HepG2 (cell line): Measurements from ENCODE around the gene PRRT2. TPM values are rescaled to one million over a fixed set of nuclear protein-coding genes. Genes with fewer than 3 reads are reported as not detected.

ENCODE experiments used
- CENPX ChIP-seq: sonication (generic); formaldehyde crosslinking; IDR thresholded peaks from 2 replicates; pipeline ENCODE4 v1.9.0; 2021; ENCODE audit warnings: mild to moderate bottlenecking, missing genetic modification reagents, moderate library complexity
- ELF4 ChIP-seq: sonication (generic); formaldehyde crosslinking; IDR thresholded peaks from 2 replicates; pipeline ENCODE4 v1.5.0; 2020; ENCODE audit warnings: missing genetic modification reagents, mild to moderate bottlenecking, moderate library complexity, borderline replicate concordance
- HNRNPH1 ChIP-seq: fragments of 200-400 bp; formaldehyde crosslinking; optimal IDR thresholded peaks from 2 replicates; pipeline ENCODE3; 2017; ENCODE audit warnings: mild to moderate bottlenecking, low read depth, low read length
- IKZF4 ChIP-seq: sonication (generic); formaldehyde crosslinking; IDR thresholded peaks from 2 replicates; pipeline ENCODE4 v1.5.1; 2020; ENCODE audit warnings: borderline replicate concordance, mild to moderate bottlenecking, low read depth, missing genetic modification reagents; ENCODE audit errors: not compliant biosample characterization
- IRF1 ChIP-seq: sonication (generic); formaldehyde crosslinking; IDR thresholded peaks from 2 replicates; pipeline ENCODE4 v1.4.0; 2020; ENCODE audit warnings: low read depth, mild to moderate bottlenecking, missing genetic modification reagents
- NBN ChIP-seq: fragments of 450-650 bp; conservative IDR thresholded peaks from 2 replicates; pipeline ENCODE4 v1.6.1; 2017
- POLR2A ChIP-seq, 2 experiments: IDR thresholded peaks; 2 replicates each; pipeline ENCODE4 v1.6.1; 2011; ENCODE audit warnings: low read depth in 2 of 2, low read length in 2 of 2, mild to moderate bottlenecking in 1 of 2, moderate library complexity in 1 of 2; ENCODE audit not compliant: insufficient read depth in 1 of 2
- ZNF256 ChIP-seq: sonication (generic); formaldehyde crosslinking; conservative IDR thresholded peaks from 2 replicates; pipeline ENCODE4 v1.4.0; 2020; ENCODE audit warnings: missing genetic modification reagents
- ZNF407 ChIP-seq: sonication (generic); formaldehyde crosslinking; IDR thresholded peaks from one replicate; pipeline ENCODE4 v1.5.1; 2020; ENCODE audit warnings: mild to moderate bottlenecking, missing genetic modification reagents; ENCODE audit errors: not compliant biosample characterization
- ZNF570 ChIP-seq: sonication (generic); formaldehyde crosslinking; IDR thresholded peaks from 2 replicates; pipeline ENCODE4 v1.4.0; 2020; ENCODE audit warnings: mild to moderate bottlenecking, missing genetic modification reagents, borderline replicate concordance
- ZNF616 ChIP-seq: sonication (generic); formaldehyde crosslinking; IDR thresholded peaks from 2 replicates; pipeline ENCODE4 v1.5.0; 2020; ENCODE audit warnings: low read depth, mild to moderate bottlenecking, missing genetic modification reagents
- ZNF629 ChIP-seq: sonication (generic); formaldehyde crosslinking; conservative IDR thresholded peaks from 2 replicates; pipeline ENCODE4 v1.5.0; 2020; ENCODE audit warnings: missing genetic modification reagents
- ZNF652 ChIP-seq: IDR thresholded peaks from 2 replicates; pipeline ENCODE4 v1.6.1; 2016; ENCODE audit warnings: low read depth, borderline replicate concordance
- polyA plus RNA-seq, 8 experiments: library from polyadenylated mRNA; depleted of rRNA in 3 of 8; stranded (reverse) in 7 of 8; unstranded in 1 of 8; fragments of >200 nt; fragmentation: Illumina TruSeq in 4 of 8; extraction: Trizol in 4 of 8; gene quantifications; 2 replicates each; pipeline versions ENCODE4 v1.2.1 to v1.2.3, GENCODE V29; 2011 to 2016; ENCODE audit warnings: low read depth in 4 of 8, missing spikeins in 1 of 8, mixed read lengths in 1 of 8; ENCODE audit not compliant: insufficient read depth in 1 of 8
- total RNA-seq, 5 experiments: library from RNA; depleted of rRNA; stranded (reverse); fragments of >200 nt; fragmentation: Illumina TruSeq; extraction: Trizol; gene quantifications; 2 replicates each; pipeline ENCODE4 v1.2.3, GENCODE V29; 2016; ENCODE audit warnings: low read depth in 1 of 5
- TF ChIP-seq, protein P1 (sequence below): sonication (generic); formaldehyde crosslinking; IDR thresholded peaks from 2 replicates; pipeline ENCODE4 v1.4.0; 2020; ENCODE audit warnings: missing genetic modification reagents
- TF ChIP-seq, protein P2 (sequence below): sonication (generic); formaldehyde crosslinking; IDR thresholded peaks from 2 replicates; pipeline ENCODE4 v1.4.0; 2020; ENCODE audit warnings: mild to moderate bottlenecking, missing genetic modification reagents
- TF ChIP-seq, protein P3 (sequence below): IDR thresholded peaks from 2 replicates; pipeline ENCODE4 v1.6.1; 2016; ENCODE audit warnings: missing genetic modification reagents, missing compliant biosample characterization

The PRRT2 gene
- total and polyA plus RNA-seq, 2 of the 13 experiments (the other 11 are each of a cell fraction or from before 2014, with no cell fraction given): 0.51 to 1.1 TPM

DNA sequence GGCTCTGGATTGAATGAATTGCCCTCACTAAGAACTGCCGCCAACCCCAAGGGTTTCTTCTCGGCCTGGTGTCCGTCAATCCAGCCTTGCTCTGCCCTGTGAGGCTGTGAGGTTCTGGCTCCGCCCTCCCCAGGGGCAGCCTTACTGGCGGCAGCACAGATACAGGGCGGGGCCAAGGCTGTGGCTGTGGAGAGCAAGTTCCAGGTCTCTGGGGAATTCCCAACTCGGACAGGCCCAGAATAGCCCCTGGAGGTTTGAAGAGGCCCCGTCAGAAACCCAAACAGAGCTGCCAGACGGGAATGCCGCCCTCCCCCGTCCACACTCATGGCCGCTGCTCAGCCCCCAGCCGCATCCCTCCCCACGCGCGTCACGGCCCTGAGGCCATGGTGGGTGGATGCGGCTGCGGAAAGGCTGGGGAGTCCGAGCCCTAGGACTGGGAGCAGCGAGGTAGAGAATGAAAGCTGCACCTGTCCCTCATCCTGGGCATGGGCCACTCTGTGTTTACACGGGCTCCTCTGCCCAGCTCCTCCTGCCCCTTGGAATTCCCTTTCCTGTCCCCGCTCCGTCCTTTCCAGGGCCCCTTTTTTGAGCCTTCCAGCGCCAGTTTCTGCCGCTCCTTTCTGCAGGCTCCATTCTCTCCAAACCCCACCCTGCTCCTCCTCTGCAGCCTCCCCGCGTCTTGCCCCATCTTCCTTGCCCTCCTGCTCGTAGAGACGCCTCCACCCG, 660 bp upstream of the PRRT2 start (continued):
- TF ChIP-seq ZNF407 (CRISPR knock-in tag) (peak; percentile 31), NBN (no peak), IRF1 (no peak), ZNF616 (CRISPR knock-in tag) (no peak), ZNF629 (no peak), ZNF570 (CRISPR knock-in tag) (no peak), ZNF652 (peak; percentile 28; the same call in 1 of the 2 replicates), ZNF256 (CRISPR knock-in tag) (no peak), ELF4 (CRISPR knock-in tag) (no peak), POLR2A (IDR thresholded peaks at IDR 0.05; ENCODE audit: insufficient read depth in 1 of 2, low read depth in 2 of 2, low read length in 2 of 2) (no peak; a peak in 1 of 4 replicates), IKZF4 (CRISPR knock-in tag) (no peak), HNRNPH1 (peak; percentile 55), CENPX (CRISPR knock-in tag) (no peak)
- TF ChIP-seq, protein P1, sequence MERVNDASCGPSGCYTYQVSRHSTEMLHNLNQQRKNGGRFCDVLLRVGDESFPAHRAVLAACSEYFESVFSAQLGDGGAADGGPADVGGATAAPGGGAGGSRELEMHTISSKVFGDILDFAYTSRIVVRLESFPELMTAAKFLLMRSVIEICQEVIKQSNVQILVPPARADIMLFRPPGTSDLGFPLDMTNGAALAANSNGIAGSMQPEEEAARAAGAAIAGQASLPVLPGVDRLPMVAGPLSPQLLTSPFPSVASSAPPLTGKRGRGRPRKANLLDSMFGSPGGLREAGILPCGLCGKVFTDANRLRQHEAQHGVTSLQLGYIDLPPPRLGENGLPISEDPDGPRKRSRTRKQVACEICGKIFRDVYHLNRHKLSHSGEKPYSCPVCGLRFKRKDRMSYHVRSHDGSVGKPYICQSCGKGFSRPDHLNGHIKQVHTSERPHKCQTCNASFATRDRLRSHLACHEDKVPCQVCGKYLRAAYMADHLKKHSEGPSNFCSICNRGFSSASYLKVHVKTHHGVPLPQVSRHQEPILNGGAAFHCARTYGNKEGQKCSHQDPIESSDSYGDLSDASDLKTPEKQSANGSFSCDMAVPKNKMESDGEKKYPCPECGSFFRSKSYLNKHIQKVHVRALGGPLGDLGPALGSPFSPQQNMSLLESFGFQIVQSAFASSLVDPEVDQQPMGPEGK (CRISPR knock-in tag): peak; percentile 73
- TF ChIP-seq, protein P2, sequence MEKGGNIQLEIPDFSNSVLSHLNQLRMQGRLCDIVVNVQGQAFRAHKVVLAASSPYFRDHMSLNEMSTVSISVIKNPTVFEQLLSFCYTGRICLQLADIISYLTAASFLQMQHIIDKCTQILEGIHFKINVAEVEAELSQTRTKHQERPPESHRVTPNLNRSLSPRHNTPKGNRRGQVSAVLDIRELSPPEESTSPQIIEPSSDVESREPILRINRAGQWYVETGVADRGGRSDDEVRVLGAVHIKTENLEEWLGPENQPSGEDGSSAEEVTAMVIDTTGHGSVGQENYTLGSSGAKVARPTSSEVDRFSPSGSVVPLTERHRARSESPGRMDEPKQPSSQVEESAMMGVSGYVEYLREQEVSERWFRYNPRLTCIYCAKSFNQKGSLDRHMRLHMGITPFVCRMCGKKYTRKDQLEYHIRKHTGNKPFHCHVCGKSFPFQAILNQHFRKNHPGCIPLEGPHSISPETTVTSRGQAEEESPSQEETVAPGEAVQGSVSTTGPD: 0 out of 2 replicates have a peak, but pooled peaks have one; percentile 64
- TF ChIP-seq, protein P3, sequence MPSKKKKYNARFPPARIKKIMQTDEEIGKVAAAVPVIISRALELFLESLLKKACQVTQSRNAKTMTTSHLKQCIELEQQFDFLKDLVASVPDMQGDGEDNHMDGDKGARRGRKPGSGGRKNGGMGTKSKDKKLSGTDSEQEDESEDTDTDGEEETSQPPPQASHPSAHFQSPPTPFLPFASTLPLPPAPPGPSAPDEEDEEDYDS (CRISPR knock-in tag): peak; percentile 67
